Body of pancreas (tissue), 4 donors: ENCODE results near the gene KRTAP10-2.

Source experiments
- CTCF ChIP-seq, 7 experiments: fragments of 450-650 bp in 4 of 7; fragments of 200-600 bp in 3 of 7; sonication (generic) in 3 of 7; IDR thresholded peaks; one replicate each; pipeline ENCODE4 v1.5.1; 2016 to 2019; ENCODE audit warnings: antibody characterized with exemption in 7 of 7
- POLR2A ChIP-seq, 3 donors: fragments of 450-650 bp; IDR thresholded peaks; one replicate each; pipeline ENCODE4 v1.6.1; 2016; ENCODE audit warnings: antibody characterized with exemption in 3 of 3, mild to moderate bottlenecking in 2 of 3

- TF ChIP-seq CTCF (IDR thresholded peaks at IDR 0.05) = no peak
- TF ChIP-seq POLR2A (IDR thresholded peaks at IDR 0.05) = no peak
These were observed 48.1 kb upstream of the KRTAP10-2 start for GRCh38 chr21:44599264-44600029.
